Hindlimb muscle (tissue), 1 donor: ENCODE results near the gene PRKCE. TPM values are rescaled to one million over a fixed set of nuclear protein-coding genes. Genes with fewer than 3 reads are reported as not detected.
A peak's percentile ranks its signal among the peaks of the same experiment; 100 is the strongest.

Experiments
- DNase-seq: peaks from one replicate; pipeline ENCODE4 v3.0.0-alpha.2; 2013
- polyA plus RNA-seq: library from polyadenylated mRNA; unstranded; fragments of 120-200 nt; gene quantifications from one replicate; pipeline ENCODE4 v1.2.1, GENCODE V29; 2013; ENCODE audit not compliant: insufficient read length

The PRKCE gene
- polyA plus RNA-seq, 1 donor, result 4.6 TPM

DNA sequence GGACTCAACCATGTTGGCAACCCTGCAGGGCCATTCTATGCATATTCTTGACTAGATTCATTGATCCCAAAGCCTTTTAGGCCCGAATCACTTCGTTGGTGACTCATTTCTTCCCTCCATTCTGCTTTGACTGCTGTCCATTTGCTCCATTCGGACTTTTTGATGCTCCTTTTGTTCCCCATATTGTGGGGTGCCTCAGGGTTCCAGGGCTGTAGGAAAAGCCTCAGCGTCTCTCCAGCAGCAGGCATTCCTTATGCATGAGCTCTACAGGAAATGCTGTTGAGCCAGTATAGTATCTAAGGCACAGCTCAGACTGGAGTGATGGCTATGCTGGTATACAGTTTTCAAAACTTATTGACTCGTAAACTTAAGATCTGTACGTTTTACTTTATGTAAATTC lies 292.6 kb downstream of the PRKCE start:
- DNase-seq, result no peak

DNA sequence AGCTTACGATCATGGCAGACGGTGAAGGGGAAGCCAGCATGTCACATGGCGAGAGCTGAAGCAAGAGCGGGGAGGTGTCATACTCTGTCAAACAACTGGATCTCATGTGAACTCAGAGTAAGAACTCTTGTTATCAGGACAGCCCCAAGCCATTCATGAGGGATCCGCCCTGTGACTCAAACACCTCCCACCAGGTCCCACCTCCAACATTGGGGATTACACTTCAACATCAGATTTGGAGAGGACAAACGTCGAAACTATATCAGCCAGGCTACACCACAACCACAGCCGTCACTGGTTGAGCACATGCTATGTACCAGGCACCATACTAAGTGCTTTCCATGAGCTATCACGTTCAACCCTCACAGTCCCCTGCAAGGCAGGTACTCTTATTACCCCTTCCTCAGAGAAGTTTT lies 293.8 kb downstream of the PRKCE start:
- DNase-seq, result no peak

DNA sequence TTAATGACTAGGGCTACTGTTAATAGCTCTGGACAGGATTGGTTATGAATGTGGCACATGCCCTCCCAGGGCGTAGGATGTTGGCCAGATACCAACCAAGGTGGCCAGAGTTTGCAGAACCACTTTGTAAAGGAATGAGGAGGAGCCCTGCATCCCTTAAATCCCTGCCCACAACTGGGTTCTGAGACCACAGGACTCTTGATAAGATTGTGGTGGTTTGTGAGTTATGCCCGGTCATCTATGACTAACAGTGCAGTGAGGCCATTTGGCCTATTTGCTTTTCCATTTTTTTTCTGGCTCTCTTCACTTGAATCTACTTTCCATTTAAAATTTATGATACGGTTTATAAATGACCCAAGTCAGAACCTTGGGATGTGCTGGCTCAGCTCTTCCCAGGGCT lies 294.5 kb downstream of the PRKCE start:
- DNase-seq, result no peak

DNA sequence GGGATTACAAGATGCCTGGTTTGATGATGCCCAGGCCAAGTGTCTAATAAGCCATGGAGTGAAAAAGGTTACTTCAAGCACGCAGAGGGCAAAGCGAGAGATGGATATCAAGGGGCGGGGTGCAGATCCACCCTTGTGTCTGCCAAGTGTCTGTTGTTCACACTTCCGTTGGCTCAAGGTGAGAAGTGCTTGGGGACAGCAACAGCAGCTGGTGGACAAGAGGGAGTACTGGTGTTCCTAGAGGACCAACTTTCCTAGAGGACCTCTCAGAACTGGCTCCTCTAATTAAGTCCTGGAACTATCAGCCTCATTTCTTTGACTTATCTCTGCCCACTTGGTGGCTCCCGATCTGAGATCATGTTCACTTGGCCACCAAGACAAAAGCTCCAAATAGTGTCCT lies 299.1 kb downstream of the PRKCE start:
- DNase-seq, result no peak

DNA sequence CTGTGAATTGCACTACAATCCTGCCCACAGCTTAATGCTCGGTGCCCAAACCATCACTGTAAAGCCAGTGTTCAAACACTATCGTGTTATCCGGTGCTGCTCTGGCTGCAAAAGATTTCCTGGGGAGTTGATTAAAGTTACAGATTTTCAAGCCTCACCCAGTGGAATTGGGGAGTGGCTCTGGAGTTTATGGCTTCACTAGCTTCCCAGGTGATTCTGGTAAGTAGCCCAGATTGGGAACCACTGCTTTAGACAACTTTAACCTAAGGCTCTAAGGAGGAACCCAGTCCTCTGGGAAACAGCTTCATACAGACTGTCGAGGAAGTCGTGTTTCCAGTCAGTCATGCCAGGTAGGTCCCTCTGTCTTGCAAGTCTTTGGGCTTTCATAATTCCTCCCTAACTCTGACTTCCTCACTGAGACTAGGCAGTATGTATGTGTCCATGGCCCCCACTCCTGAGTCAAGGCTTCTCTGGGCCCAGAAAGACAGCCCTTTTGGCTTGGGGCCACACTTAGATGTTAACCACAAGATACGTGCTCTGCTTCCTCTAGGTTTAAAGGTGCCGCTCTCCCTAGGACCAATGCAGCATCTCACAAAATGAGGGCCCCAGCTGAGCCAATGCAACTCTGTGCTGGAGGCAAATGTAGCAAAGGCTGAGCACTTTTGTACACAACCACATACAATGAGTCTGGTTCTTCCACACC lies 299.7 kb downstream of the PRKCE start:
- DNase-seq, result no peak

DNA sequence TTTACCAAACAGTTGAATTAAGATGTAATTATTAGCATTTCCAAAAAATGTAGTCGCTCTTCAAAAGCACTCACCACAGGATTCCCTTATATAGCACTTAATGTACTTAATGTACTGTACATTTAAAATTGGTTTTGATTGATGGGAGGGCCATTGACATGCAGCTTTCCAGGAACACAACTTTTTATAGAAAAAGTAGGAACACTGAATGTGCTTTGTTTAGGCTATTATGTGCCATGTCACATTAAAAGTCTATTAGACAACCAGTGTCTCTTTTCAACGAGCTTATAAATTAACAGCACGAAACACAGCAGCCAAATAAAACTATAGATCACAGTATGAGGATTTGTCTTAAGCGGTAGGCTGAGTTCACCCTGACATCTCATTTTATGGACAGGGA lies 301.1 kb downstream of the PRKCE start:
- DNase-seq, result no peak

DNA sequence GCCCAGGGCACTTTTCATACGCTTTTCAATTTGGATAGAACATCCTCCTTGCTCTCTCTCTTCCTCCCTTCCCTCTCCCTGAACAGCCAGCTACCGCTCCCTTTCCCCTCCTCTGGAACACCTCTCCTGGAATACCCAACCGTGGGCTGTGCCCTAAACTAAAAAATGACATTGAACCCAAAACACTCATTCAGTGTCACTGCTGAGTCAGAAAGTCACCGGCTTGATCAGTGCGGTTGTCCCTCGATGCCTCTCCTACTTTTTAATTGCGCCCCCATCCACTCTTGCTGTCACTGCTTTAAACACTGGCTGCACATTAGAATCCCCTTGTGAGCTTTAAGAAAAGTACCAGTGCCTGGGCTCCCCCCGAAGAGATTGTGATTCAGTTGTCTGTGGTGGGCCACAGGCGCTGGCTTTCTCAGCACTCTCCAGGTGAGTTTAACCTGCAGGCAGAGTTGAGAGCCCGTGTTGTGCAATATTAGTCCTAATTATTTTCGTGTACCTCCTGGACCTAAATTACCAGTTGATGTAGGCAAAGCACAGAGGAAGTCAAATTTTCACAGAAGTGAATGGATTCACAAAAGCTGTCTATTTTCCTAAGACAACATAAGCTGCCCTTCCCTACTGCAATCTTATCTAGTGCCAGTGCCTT lies 302.0 kb downstream of the PRKCE start:
- DNase-seq, result no peak

DNA sequence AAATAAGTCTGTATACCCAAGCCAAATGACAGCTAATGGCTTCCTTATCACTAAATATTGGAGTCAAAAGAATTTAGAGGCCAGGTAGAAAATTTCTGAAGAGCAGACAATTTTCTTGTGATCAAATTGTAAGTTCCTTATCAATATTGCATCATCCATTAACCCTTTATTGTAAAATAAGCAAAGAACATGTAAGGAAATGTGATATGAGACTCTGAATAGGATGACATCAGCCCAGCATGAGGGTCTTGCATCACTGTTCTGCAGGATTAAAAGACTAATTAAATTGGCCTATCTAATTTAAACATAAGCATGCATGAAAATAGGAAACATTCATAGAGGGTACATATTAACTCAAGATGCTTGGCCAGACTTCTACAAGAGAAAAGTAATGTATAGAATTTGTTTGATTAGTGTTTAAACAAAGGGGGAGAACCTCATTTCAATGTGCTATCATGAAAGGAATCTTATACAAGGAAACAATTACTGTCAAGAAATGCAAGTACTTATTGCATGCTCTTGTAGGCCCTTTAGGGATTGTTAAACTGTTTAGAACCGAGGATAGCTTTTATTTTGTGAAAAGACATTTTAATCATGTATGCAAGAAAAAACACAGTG lies 302.9 kb downstream of the PRKCE start:
- DNase-seq, result no peak

DNA sequence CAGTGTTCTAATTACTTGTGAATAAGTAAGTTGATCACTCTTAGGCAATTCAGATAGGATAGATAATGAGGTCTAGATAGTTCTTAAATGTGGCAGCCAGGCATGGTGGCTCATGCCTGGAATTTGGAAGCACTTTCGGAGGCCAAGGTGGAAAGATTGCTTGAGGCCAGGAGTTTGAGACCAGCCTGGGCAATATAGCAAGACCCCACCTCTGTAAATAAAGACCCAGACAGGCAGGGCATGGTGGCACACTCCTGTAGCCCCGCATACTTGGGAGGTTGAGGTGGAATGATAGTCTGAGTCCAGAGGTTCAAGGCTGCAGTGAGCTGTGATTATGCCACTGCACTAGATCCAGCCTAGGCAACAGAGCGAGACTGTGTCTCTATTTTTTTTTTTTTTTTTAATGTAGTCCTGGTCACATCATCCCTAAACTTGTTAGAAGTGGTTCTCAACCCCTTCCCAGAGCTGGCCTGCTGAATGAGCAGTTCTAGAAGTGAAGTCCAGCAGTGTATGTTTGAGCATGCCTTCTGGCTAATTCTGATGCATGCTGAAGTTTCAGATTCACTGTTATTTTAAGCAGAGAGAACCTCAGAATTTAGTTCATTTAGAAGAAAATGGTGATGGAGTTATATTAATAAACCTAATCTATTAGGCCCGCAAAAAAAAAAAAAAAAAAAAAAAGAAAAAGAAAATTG lies 306.2 kb downstream of the PRKCE start:
- no peak for DNase-seq

DNA sequence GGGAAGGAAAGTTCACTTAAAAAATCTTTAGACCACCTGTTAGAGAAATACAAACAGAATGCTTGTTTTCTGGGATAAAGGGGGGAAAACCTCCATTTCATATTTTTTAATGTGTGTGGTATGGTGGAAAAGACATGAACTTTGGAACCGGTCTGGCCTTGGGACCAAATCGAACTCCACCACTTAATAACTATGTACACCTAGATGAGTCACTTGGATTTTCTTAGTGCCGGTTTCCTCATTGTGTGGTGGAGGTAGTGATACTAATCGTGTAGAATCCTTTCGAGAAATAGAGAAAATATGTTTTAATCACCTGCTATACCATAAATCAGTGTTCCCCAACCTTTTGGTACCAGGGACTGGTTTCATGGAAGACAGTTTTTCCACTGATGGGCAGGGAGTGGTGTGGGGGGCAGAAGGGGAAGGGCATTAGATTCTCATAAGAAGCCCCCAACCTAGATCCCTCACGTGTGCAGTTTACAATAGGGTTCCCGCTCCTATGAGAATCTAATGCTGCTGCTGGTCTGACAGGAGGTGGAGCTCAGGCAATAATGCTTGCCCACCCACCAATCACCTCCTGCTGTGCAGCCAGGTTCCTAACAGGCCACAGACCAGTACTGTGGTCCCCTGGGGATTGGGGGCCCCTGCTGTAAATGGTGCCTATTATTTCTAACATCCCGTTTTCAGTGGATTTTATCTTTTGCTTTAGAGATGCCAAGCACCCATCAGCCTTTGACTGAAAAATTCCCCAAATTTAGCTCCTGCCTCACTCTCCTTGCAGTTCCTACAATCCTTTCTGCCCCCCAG lies 308.8 kb downstream of the PRKCE start:
- DNase-seq, result no peak

DNA sequence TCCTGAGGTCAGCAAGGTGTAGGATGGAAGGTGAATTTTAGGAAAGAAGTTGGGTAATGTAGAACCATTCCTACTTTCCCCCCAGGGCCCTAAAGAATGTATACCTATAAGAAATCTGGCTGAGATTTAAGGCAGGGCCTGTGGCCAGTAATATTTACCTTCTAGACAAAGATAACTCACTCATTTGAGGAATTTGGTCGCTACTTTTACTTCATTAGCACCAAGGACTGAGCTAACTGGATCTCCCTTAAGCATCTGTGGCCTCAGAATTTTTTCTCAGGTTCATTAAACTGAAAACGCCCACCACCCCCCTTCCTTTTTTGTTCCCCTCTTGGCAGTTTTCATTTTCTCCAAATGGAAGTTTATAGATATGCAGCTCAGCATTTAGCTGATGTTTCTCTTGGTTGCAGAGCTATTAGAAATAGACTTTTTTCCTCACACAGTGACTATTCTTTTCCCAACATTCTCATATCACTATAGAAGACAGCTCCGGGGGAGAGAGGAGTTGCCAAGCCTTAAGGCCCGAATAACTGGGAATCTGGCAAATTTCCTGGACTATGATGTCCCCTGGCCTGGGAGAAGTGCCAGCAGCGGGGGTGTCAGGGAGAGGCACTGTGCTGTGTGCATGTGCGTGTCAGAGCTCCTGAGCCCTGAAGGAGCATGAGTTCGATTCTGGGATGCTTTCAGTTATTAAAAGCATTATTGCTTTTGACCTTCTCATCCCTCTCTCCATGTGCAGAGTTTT lies 310.9 kb downstream of the PRKCE start:
- DNase-seq, result peak; percentile 57

DNA sequence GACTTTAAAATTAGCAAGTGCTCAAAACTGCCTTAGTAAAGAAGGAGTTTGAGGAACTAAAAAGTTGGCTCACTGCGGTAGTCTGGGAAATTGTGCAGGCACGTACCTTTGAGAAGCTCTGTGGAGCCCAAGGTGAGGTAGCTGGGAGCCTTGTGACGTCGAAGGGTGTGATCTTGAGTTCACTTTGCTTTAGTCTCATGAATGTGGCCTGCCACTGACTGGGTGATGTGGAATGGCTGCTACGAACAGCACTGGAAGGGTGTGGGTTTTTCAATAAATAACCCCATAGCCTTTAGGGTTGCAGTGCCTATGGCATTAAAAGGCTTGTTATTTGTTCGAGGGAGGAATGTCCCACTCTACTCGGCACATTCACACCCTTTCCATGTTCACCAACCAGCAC lies 312.3 kb downstream of the PRKCE start:
- DNase-seq, result no peak

DNA sequence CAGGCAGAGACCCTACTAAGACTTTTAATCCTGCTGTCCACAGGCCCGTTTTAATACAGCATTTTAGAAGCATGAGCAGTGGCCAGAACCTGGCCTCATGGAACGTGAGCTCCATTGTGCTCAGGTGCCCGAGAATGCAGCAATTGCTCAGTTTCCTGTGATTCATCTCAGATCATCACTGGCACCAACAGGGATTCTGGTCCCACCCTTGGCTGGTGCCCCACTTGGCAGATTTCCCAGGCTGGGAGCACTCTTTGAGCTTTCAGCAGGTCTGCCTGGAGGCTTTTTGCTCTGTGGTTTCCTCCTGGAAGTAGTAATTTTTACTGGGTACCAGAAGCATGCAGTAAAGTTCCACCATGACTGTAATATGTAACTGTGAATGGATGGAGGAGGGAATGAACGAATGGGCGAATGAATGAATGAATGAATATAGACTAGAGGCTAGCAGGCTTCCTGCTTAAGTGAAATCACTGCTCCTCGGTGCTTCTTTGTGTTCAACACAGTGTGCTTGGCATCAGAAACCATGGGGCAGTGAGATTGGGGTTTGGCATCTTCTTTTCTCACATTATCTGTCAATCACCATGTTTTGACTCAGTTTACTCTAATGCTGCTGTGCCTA lies 312.9 kb downstream of the PRKCE start:
- DNase-seq, result no peak

DNA sequence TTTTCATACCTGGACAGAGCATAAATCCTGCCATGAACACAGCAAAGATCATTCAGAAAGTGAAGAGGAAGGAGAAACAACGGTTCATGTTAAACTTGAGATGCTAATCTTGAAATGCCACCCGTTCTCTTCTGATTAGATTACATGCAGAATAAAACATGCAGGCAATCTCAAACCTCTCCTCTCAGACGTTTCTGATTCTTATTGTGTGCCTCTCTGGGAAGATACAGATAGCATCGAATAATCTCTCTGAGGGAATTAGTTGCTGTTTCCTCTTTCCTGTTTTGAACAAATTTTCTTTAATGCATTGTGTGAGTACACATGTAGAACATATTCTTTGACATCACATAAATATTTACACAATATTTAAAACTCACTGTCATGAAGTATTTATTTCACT lies 313.4 kb downstream of the PRKCE start:
- no peak for DNase-seq

DNA sequence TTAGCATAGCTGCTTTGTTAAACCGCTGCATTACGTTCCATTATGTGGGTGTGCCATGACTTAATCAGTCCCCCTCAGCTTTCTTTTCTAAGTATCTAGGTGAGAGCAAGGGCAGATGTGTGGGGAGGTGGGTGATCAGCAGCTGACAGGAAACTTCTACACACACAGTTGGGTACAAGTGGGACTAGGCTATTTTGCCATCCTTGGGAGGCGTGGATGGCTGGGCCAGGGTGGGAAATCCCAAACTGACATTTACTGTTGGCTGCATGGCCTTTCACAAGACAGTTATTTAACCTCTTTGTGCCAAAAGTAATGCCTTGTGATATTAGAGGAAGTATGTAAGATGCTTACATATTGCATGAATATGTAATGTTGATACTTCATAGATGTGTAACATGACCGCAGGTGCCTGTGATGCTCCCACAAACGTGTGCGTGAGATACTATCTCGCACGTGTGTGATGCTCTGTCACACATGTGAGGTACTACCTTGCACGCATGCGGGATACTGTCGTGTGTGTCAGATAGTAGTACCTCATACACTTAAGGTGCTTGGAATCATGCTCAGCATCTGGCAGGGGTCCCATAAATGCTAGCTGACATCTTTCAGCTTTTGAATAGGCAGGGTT lies 314.5 kb downstream of the PRKCE start:
- DNase-seq, result no peak

DNA sequence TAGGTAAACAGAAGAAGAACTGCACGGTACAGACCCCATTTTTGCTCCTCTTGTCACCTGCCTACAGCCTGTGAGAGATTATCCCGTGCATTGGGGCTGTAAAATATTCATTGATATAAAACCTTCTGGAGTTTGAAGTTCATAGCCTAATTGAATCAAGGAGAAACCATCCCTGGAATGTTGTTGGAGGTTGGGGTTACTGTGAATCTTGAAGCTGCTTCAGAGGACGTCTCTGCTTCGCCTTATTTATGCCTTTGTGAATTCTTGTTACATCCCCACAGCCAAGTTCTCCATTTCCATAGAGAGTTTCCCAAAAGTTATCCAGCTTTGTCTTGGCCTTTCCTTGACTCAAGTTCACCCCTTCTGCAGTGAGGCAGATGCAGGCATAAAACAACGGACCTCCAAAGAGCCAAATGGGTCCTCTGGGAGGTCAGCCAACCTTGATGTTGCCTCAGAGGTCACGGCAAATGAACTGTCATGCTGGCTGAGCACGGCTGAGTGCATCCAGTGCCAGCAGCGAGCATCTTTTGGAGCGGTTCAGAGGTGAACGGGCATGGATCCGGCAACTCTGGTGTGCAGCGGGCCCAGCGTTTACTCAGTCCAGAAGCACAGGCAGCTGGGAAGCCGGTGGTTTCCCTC lies 317.6 kb downstream of the PRKCE start:
- no peak for DNase-seq

DNA sequence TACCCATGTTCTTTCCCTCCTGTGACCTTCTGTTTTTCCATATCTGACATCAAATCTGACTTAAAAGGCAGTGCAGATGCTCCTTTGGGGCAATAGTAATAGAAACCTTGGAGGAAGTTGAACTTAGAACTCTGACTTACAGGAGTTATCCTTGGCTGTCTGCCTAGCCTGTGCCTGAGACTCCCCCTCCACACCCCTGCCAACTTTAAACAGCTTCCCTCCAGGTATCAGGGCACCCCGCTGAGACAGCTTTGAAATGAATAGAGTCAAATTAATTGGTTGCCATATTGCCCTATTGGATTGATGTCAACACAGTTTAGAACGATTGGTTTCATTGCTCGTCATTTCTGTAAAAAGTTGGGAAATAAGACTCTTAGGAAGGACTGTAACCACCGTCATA lies 322.0 kb downstream of the PRKCE start:
- DNase-seq, result no peak

DNA sequence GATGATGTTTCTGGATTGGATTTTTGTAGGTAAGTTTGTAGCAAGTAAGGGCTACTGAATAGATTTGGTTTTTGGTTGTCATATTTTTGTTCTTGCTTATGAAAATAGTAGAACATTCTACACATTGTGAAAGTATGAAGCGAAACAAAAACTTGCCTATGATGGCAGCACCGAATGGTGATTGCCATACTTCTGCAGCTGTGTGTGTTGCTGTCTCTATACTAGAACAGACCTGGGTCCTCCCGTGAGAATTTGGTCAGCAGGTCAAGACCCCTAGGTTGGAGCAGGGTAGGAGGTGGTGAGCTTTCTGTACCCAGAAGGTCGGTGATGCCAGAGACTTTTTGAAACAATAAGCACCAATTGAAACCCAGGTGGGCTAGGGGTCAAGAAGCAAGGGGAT lies 322.6 kb downstream of the PRKCE start:
- DNase-seq, result no peak

DNA sequence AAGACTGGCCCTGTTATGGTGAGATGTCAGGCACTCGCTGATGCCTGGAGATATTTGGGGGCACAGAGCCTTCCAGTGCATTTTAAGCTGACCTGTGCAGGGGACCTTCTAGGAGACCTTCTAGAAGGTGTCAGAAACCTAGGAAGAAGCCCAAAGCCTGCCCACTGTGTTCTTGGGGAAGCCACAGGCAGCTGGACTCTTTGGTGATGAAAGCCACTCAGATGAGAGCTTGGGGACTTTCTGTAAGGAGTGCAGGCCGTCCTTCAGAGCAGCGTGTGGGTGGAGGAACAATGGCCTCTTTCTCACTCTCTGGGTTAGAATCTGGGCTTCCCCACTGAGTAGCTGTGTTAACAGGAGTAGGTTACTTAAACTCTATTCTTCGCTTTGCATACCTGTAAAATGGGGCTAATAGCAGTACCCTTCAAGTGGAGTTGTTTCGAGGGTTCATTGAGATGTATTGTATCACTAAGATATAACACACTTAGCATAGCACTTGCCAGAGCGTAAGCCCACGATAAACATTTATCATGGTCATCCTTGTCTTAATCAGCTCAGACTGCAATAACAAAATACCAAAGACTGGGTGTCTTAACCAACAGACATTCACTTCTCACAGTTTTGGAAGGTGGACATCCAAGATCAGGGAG lies 323.4 kb downstream of the PRKCE start:
- no peak for DNase-seq
